Panc1 (cell line): ENCODE data around the gene PFKFB3. TPM values are rescaled to one million over a fixed set of nuclear protein-coding genes. Genes with fewer than 3 reads are reported as not detected.

Experiments used
- ATAC-seq: fragments of 200-7000 bp; cut with Tn5 transposase; 2 replicates; pipeline ENCODE4 v1.9.1; 2020; ENCODE audit warnings: mild to moderate bottlenecking, moderate library complexity
- BruUV-seq: library from RNA; stranded (reverse); fragments of 400-500 nt; replicated peaks from 2 replicates; lab custom pipeline; 2021; lab: Mats Ljungman, UMichigan
- CTCF ChIA-PET: fragments of 300-600 bp; sonication (Branson Sonifier 250); formaldehyde crosslinking; loops from one replicate; lab custom pipeline; 2022; ENCODE audit warnings: antibody characterized with exemption; lab: Charles Lee
- POLR2A ChIA-PET: fragments of 300-600 bp; sonication (Branson Sonifier 250); formaldehyde crosslinking; loops from one replicate; lab custom pipeline; 2022; ENCODE audit warnings: antibody characterized with exemption; lab: Charles Lee
- DNase-seq: peaks from one replicate; pipeline ENCODE4 v3.0.0-alpha.2; 2010; ENCODE audit warnings: low read depth, low spot score
- H3K27ac ChIP-seq: 2 replicates; pipeline ENCODE4 v1.5.1; 2011; ENCODE audit warnings: mild to moderate bottlenecking, low read length, inconsistent platforms
- H3K27me3 ChIP-seq: fragments of 200-500 bp; sonication (Bioruptor generic); 2 replicates; pipeline ENCODE4 v1.6.0; 2014; ENCODE audit warnings: low read length, inconsistent platforms; ENCODE audit not compliant: control insufficient read depth, insufficient read depth
- H3K36me3 ChIP-seq: fragments of 200-500 bp; sonication (Bioruptor generic); 2 replicates; pipeline ENCODE4 v1.5.1; 2014; ENCODE audit warnings: inconsistent platforms, mild to moderate bottlenecking, low read length, moderate library complexity; ENCODE audit not compliant: control insufficient read depth, insufficient read depth
- H3K4me1 ChIP-seq: 2 replicates; pipeline ENCODE4 v1.5.1; 2011; ENCODE audit warnings: inconsistent platforms, mild to moderate bottlenecking, low read length, moderate library complexity; ENCODE audit not compliant: control insufficient read depth, insufficient read depth
- H3K4me3 ChIP-seq, 2 experiments: 2 replicates each; pipeline ENCODE4 v1.5.1; 2011 to 2012; ENCODE audit warnings: low read depth in 2 of 2, low read length in 2 of 2, mild to moderate bottlenecking in 2 of 2, inconsistent platforms in 1 of 2, moderate library complexity in 1 of 2
- H3K9me3 ChIP-seq: fragments of 200-500 bp; sonication (Bioruptor generic); 2 replicates; pipeline ENCODE4 v1.5.1; 2014; ENCODE audit warnings: low read depth, mild to moderate bottlenecking, inconsistent platforms, low read length, moderate library complexity; ENCODE audit not compliant: control insufficient read depth, insufficient read depth
- CTCF ChIP-seq: fragments of 450-650 bp; IDR thresholded peaks from 2 replicates; pipeline ENCODE4 v1.5.1; 2017; ENCODE audit warnings: mild to moderate bottlenecking
- POLR2AphosphoS5 ChIP-seq: IDR thresholded peaks from 2 replicates; pipeline ENCODE4 v1.6.1; 2012; ENCODE audit warnings: mild to moderate bottlenecking, low read depth, low read length, moderate library complexity
- REST ChIP-seq, 2 experiments: IDR thresholded peaks; 2 replicates each; pipeline ENCODE4 v1.6.1; 2011 to 2012; ENCODE audit warnings: low read depth in 2 of 2, control low read depth in 1 of 2, low read length in 1 of 2, mild to moderate bottlenecking in 1 of 2, moderate library complexity in 1 of 2; ENCODE audit not compliant: insufficient read depth in 1 of 2
- SIN3A ChIP-seq: IDR thresholded peaks from 2 replicates; pipeline ENCODE4 v1.6.1; 2012; ENCODE audit warnings: low read depth, mild to moderate bottlenecking, low read length, moderate library complexity, borderline replicate concordance; ENCODE audit not compliant: insufficient read depth
- TCF7L2 ChIP-seq: IDR thresholded peaks from 2 replicates; pipeline ENCODE4 v1.6.1; 2011; ENCODE audit warnings: mild to moderate bottlenecking, low read depth, low read length, inconsistent platforms
- in situ Hi-C: cut with HindIII; loops from 2 replicates; pipeline ENCODE4 v1.10.0; 2016; ENCODE audit warnings: low sequenced_read_pairs, low pct_unique_long_range_greater_than_20kb
- intact Hi-C: fragments of 100-400 bp; cut with micrococcal nuclease; formaldehyde crosslinking; loops from one replicate; pipeline ENCODE4 v1.10.0; 2022; ENCODE audit not compliant: unreplicated experiment
- total RNA-seq: library from RNA; stranded (reverse); gene quantifications from one replicate; pipeline ENCODE4 v1.2.1, GENCODE V29; 2021; ENCODE audit not compliant: unreplicated experiment

The PFKFB3 gene
- total RNA-seq, 1 experiment from 2014 or later: 17.1 TPM

- no peaks in the 10 kb centered on the region for H3K36me3 ChIP-seq
- H3K4me1 ChIP-seq: no peaks in the 10 kb centered on the region
- DNase-seq (no peak), ATAC-seq (no peak)
- no peak for TF ChIP-seq REST (IDR thresholded peaks at IDR 0.05; ENCODE audit: insufficient read depth in 1 of 2, low read depth in 2 of 2, low read length in 1 of 2)
- TF ChIP-seq SIN3A: no peak
- no peak for TF ChIP-seq POLR2AphosphoS5
- intact Hi-C loops: no loop called here
- no peaks in the 10 kb centered on the region for H3K27me3 ChIP-seq
- POLR2A ChIA-PET: no interaction called here
- H3K27ac ChIP-seq: no peak overlapping the region
- in situ Hi-C loops: no loop called here
- CTCF ChIA-PET: no interaction called here
- H3K4me3 ChIP-seq: no peak overlapping the region
- BruUV-seq: no TSS peak
- H3K9me3 ChIP-seq: no peaks in the 10 kb centered on the region
These were observed 70.6 kb downstream of the PFKFB3 start for GRCh38 chr10:6273351-6273750.

- ATAC-seq (no peak), DNase-seq (no peak)
- Histone ChIP-seq H3K27me3 (no peaks in the 10 kb centered on the region), H3K9me3 (no peaks in the 10 kb centered on the region), H3K36me3 (no peaks in the 10 kb centered on the region), H3K4me3 (no peak overlapping the region), H3K27ac (no peak overlapping the region), H3K4me1 (no peaks in the 10 kb centered on the region)
- ChIA-PET POLR2A (no interaction called here), CTCF (no interaction called here)
- in situ Hi-C loops: no loop called here
- intact Hi-C loops: no loop called here
- no TSS peak for BruUV-seq
- TF ChIP-seq SIN3A (no peak), POLR2AphosphoS5 (no peak), REST (IDR thresholded peaks at IDR 0.05; ENCODE audit: insufficient read depth in 1 of 2, low read depth in 2 of 2, low read length in 1 of 2) (no peak), TCF7L2 (no peak), CTCF (no peak)
These were observed 71.3 kb downstream of the PFKFB3 start for GRCh38 chr10:6274040-6274439.
